ENCODE measurements around the gene PTPRJ. TPM values are rescaled to one million over a fixed set of nuclear protein-coding genes. Genes with fewer than 3 reads are reported as not detected.

Gene PTPRJ
- total and polyA plus RNA-seq, 2 of the 13 experiments (the other 11 are each of a cell fraction or from before 2014, with no cell fraction given), result 1.0 to 1.2 TPM

GRCh38 chr11:48105096-48105990 lies 125.0 kb downstream of the PTPRJ start:
- Histone ChIP-seq H3K4me2 (ENCODE audit: low read depth, low read length) (no peak overlapping the region), H3K36me3 (replicated peaks in 1 of 2; ENCODE audit: control insufficient read depth in 1 of 2, insufficient read depth in 2 of 2, low read length in 2 of 2) (no peaks in the 10 kb centered on the region), H3K4me3 (replicated peaks in 1 of 3; ENCODE audit: insufficient read depth in 1 of 3, low read depth in 2 of 3, low read length in 3 of 3) (no peak overlapping the region), H3K27ac (ENCODE audit: extremely low read length, insufficient read depth, low read length) (no peak overlapping the region), H3K9ac (ENCODE audit: insufficient read depth, low read depth, low read length) (no peak overlapping the region), H3K4me1 (ENCODE audit: insufficient read depth, low read length) (peaks cover 54% of the 10 kb centered on the region), H4K20me1 (ENCODE audit: insufficient read depth, low read length) (no peaks in the 10 kb centered on the region), H3K9me3 (ENCODE audit: low read length) (no peaks in the 10 kb centered on the region), H3K27me3 (ENCODE audit: control insufficient read depth in 1 of 2, insufficient read depth in 2 of 2, low read length in 2 of 2) (no peaks in the 10 kb centered on the region), H3K79me2 (ENCODE audit: insufficient read depth, low read length) (no peaks in the 10 kb centered on the region), H2AFZ (ENCODE audit: low read length) (no peak overlapping the region)
- in situ Hi-C loops (cut with HindIII; ENCODE audit: extremely low pct_ligation_motif_present, low pct_unique_long_range_greater_than_20kb) (no loop called here), intact Hi-C loops (cut with micrococcal nuclease; ENCODE audit: unreplicated experiment) (loop anchor here (5.0 kb wide), 1 partner anchor 123 kb away; the partner anchor contains the start of gene PTPRJ)
- DNase-seq (ENCODE audit: low spot score) (no peak), FAIRE-seq (no peak), ATAC-seq (no peak)
- no peak for TF ChIP-seq REXO4 (CRISPR knock-in tag; IDR thresholded peaks at IDR 0.05; ENCODE audit: borderline replicate concordance)
- no peak for TF ChIP-seq ZNF768 (CRISPR knock-in tag; IDR thresholded peaks at IDR 0.05)
- TF ChIP-seq CAMTA2 (CRISPR knock-in tag; IDR thresholded peaks at IDR 0.05; ENCODE audit: borderline replicate concordance), result no peak
- TF ChIP-seq KDM5A (IDR thresholded peaks at IDR 0.05; ENCODE audit: borderline replicate concordance, low read length), result no peak
- TF ChIP-seq DPF2 (CRISPR knock-in tag; IDR thresholded peaks at IDR 0.05; ENCODE audit: borderline replicate concordance, low read depth), result no peak
- TF ChIP-seq ZNF629 (CRISPR knock-in tag; conservative IDR thresholded peaks at IDR 0.05), result no peak
- no peak for TF ChIP-seq ZNF34 (CRISPR knock-in tag; IDR thresholded peaks at IDR 0.05; ENCODE audit: borderline replicate concordance)
- TF ChIP-seq ZNF484 (CRISPR knock-in tag; IDR thresholded peaks at IDR 0.05; ENCODE audit: borderline replicate concordance, low read depth), result no peak
- TF ChIP-seq NAIF1 (CRISPR knock-in tag; IDR thresholded peaks at IDR 0.05; ENCODE audit: borderline replicate concordance), result no peak
- no peak for TF ChIP-seq DRAP1 (CRISPR knock-in tag; IDR thresholded peaks at IDR 0.05)
- TF ChIP-seq IKZF4 (CRISPR knock-in tag; IDR thresholded peaks at IDR 0.05; ENCODE audit: borderline replicate concordance, low read depth, not compliant biosample characterization), result no peak
- TF ChIP-seq ZNF510 (CRISPR knock-in tag; IDR thresholded peaks at IDR 0.05; ENCODE audit: low read depth), result no peak
- no peak for TF ChIP-seq RFXANK (CRISPR knock-in tag; IDR thresholded peaks at IDR 0.05)
- no peak for TF ChIP-seq ZNF253 (CRISPR knock-in tag; IDR thresholded peaks at IDR 0.05; ENCODE audit: borderline replicate concordance)
- no peak for TF ChIP-seq U2AF2 (IDR thresholded peaks at IDR 0.05; ENCODE audit: low read depth, low read length)
- TF ChIP-seq, protein P1, sequence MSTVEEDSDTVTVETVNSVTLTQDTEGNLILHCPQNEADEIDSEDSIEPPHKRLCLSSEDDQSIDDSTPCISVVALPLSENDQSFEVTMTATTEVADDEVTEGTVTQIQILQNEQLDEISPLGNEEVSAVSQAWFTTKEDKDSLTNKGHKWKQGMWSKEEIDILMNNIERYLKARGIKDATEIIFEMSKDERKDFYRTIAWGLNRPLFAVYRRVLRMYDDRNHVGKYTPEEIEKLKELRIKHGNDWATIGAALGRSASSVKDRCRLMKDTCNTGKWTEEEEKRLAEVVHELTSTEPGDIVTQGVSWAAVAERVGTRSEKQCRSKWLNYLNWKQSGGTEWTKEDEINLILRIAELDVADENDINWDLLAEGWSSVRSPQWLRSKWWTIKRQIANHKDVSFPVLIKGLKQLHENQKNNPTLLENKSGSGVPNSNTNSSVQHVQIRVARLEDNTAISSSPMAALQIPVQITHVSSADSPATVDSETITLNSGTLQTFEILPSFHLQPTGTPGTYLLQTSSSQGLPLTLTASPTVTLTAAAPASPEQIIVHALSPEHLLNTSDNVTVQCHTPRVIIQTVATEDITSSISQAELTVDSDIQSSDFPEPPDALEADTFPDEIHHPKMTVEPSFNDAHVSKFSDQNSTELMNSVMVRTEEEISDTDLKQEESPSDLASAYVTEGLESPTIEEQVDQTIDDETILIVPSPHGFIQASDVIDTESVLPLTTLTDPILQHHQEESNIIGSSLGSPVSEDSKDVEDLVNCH (CRISPR knock-in tag; IDR thresholded peaks at IDR 0.05), result no peak
- no TSS peak for BruUV-seq (replicated peaks)
- 89% methylated on average over 4 of the region's 10 CpGs for WGBS (ENCODE audit: low lambda C conversion rate)
- CTCF ChIA-PET (ENCODE audit: low intra/inter-chr PET ratio, low total read pairs), result no interaction called here
- POLR2A ChIA-PET, result no interaction called here
